ENCODE measurements around the gene GAS7.

GRCh38 chr17:10083864-10084263 lies 114.5 kb downstream of the GAS7 start:
- TF ChIP-seq CTCF (conservative IDR thresholded peaks at IDR 0.05; ENCODE audit: low read depth in 2 of 2) = no peak
- no peak for TF ChIP-seq EZH2phosphoT487 (IDR thresholded peaks at IDR 0.05; ENCODE audit: unreplicated experiment)
